H1 (cell line): ENCODE measurements around the gene MYOD1. TPM values are rescaled to one million over a fixed set of nuclear protein-coding genes. Genes with fewer than 3 reads are reported as not detected.
A peak's percentile ranks its signal among the peaks of the same experiment; 100 is the strongest.

Experiments
- CTCF ChIA-PET: fragments of 300-600 bp; sonication (Branson Sonifier 250); formaldehyde crosslinking; loops from one replicate; lab custom pipeline; 2021; ENCODE audit not compliant: partially characterized antibody; lab: Charles Lee
- POLR2A ChIA-PET: fragments of 300-600 bp; sonication (Branson Sonifier 250); formaldehyde crosslinking; loops from one replicate; lab custom pipeline; 2021; ENCODE audit warnings: inconsistent platforms; ENCODE audit not compliant: partially characterized antibody; lab: Charles Lee
- DNase-seq, 2 experiments: peaks; one replicate each; pipeline versions ENCODE4 v3.0.0 to v3.0.0-alpha.2; 2010 to 2022; ENCODE audit warnings: low spot score in 2 of 2, low read depth in 1 of 2, mixed read lengths in 1 of 2
- FAIRE-seq: peaks from 2 replicates; lab custom pipeline; 2011; peaks lifted over from hg19 to GRCh38; lab: Jason Lieb, UNC
- H2AFZ ChIP-seq: 2 replicates; pipeline ENCODE4 v1.8.1; 2012; ENCODE audit warnings: low read length, inconsistent platforms
- H2AK5ac ChIP-seq: 2 replicates; pipeline ENCODE4 v1.6.1; 2013; ENCODE audit warnings: low read depth, low read length
- H2BK120ac ChIP-seq: replicated peaks from 2 replicates; pipeline ENCODE3; 2013; ENCODE audit warnings: low read depth, low read length, inconsistent platforms
- H2BK12ac ChIP-seq: 2 replicates; pipeline ENCODE4 v1.6.1; 2013; ENCODE audit warnings: low read depth, low read length
- H2BK15ac ChIP-seq: 2 replicates; pipeline ENCODE4 v1.6.1; 2013; ENCODE audit warnings: low read length
- H2BK20ac ChIP-seq: 2 replicates; pipeline ENCODE4 v1.6.1; 2013; ENCODE audit warnings: low read length
- H2BK5ac ChIP-seq: 2 replicates; pipeline ENCODE4 v1.6.1; 2013; ENCODE audit warnings: low read depth, low read length
- H3K14ac ChIP-seq: 2 replicates; pipeline ENCODE4 v1.6.1; 2013; ENCODE audit warnings: inconsistent platforms; ENCODE audit not compliant: insufficient read length
- H3K18ac ChIP-seq: 2 replicates; pipeline ENCODE4 v1.6.1; 2013; ENCODE audit warnings: low read length; ENCODE audit errors: extremely low read depth
- H3K23ac ChIP-seq: 2 replicates; pipeline ENCODE4 v1.6.1; 2013; ENCODE audit warnings: inconsistent platforms; ENCODE audit not compliant: insufficient read length
- H3K23me2 ChIP-seq: 2 replicates; pipeline ENCODE4 v1.6.1; 2013; ENCODE audit warnings: low read depth, low read length
- H3K27ac ChIP-seq: 2 replicates; pipeline ENCODE4 v1.6.1; 2011; ENCODE audit warnings: low read depth, low read length, inconsistent platforms
- H3K27me3 ChIP-seq, 4 experiments: replicated peaks in 1 of 4; 1 replicate in 1 of 4; 2 replicates in 3 of 4; pipeline versions ENCODE4 v1.6.1 to v1.8.1; 2011 to 2013; ENCODE audit warnings: low read length in 3 of 4, mild to moderate bottlenecking in 3 of 4, inconsistent platforms in 2 of 4, mixed read lengths in 2 of 4, moderate library complexity in 1 of 4; ENCODE audit not compliant: control insufficient read depth in 3 of 4, insufficient read depth in 3 of 4; ENCODE audit errors: extremely low read depth in 1 of 4
- H3K36me3 ChIP-seq, 4 experiments: 2 replicates each; pipeline versions ENCODE4 v1.6.1 to v1.8.1; 2011 to 2013; ENCODE audit warnings: mild to moderate bottlenecking in 4 of 4, low read length in 3 of 4, moderate library complexity in 2 of 4, control low read depth in 1 of 4, inconsistent platforms in 1 of 4; ENCODE audit not compliant: insufficient read depth in 4 of 4, control insufficient read depth in 2 of 4
- H3K4ac ChIP-seq: replicated peaks from 2 replicates; pipeline ENCODE3; 2013; ENCODE audit warnings: low read length, low read depth, mixed read lengths, inconsistent platforms; ENCODE audit not compliant: insufficient read length
- H3K4me1 ChIP-seq, 4 experiments: replicated peaks in 1 of 4; 1 replicate in 1 of 4; 2 replicates in 3 of 4; pipeline versions ENCODE4 v1.6.1 to v1.8.1; 2011 to 2013; ENCODE audit warnings: low read length in 3 of 4, inconsistent platforms in 2 of 4, mixed read lengths in 1 of 4; ENCODE audit not compliant: insufficient read depth in 4 of 4, control insufficient read depth in 3 of 4
- H3K4me2 ChIP-seq, 2 experiments: 2 replicates each; pipeline versions ENCODE4 v1.6.1 to v1.8.1; 2011 to 2013; ENCODE audit warnings: low read depth in 2 of 2, low read length in 2 of 2, control low read depth in 1 of 2, inconsistent platforms in 1 of 2, mild to moderate bottlenecking in 1 of 2; ENCODE audit not compliant: insufficient read depth in 1 of 2
- H3K4me3 ChIP-seq, 4 experiments: fragments of 200-600, 300-600 bp in 1 of 4; sonication (generic), shearing (Covaris generic), sonication (Bioruptor Twin) in 1 of 4; 2 replicates each; pipeline versions ENCODE4 v1.5.1 to v1.8.1; 2011 to 2016; ENCODE audit warnings: low read length in 4 of 4, low read depth in 3 of 4, control low read depth in 2 of 4, inconsistent platforms in 2 of 4, mild to moderate bottlenecking in 2 of 4, mixed read lengths in 1 of 4, moderate library complexity in 1 of 4; ENCODE audit not compliant: insufficient read depth in 2 of 4; ENCODE audit errors: extremely low read depth in 1 of 4
- H3K56ac ChIP-seq: replicated peaks from 2 replicates; pipeline ENCODE3; 2013; ENCODE audit warnings: low read depth, mild to moderate bottlenecking, mixed read lengths, low read length, inconsistent platforms; ENCODE audit not compliant: insufficient read length
- H3K79me1 ChIP-seq: 2 replicates; pipeline ENCODE4 v1.6.1; 2013; ENCODE audit warnings: low read depth, low read length, control low read depth
- H3K79me2 ChIP-seq, 2 experiments: 2 replicates each; pipeline versions ENCODE4 v1.6.1 to v1.8.1; 2012 to 2013; ENCODE audit warnings: low read length in 2 of 2, mild to moderate bottlenecking in 2 of 2, inconsistent platforms in 1 of 2; ENCODE audit not compliant: insufficient read depth in 2 of 2, control insufficient read depth in 1 of 2
- H3K9ac ChIP-seq, 4 experiments: replicated peaks in 1 of 4; 1 replicate in 1 of 4; 2 replicates in 3 of 4; pipeline versions ENCODE4 v1.6.1 to v1.8.1; 2011 to 2013; ENCODE audit warnings: low read depth in 3 of 4, low read length in 3 of 4, control low read depth in 2 of 4, mild to moderate bottlenecking in 2 of 4, moderate library complexity in 2 of 4, inconsistent platforms in 1 of 4; ENCODE audit errors: extremely low read depth in 1 of 4
- H3K9me3 ChIP-seq, 2 experiments: 2 replicates each; pipeline versions ENCODE4 v1.6.1 to v1.8.1; 2012 to 2013; ENCODE audit warnings: mild to moderate bottlenecking in 2 of 2, moderate library complexity in 2 of 2, control low read depth in 1 of 2, inconsistent platforms in 1 of 2, low read depth in 1 of 2, low read length in 1 of 2, mixed read lengths in 1 of 2; ENCODE audit not compliant: insufficient read depth in 2 of 2
- H4K20me1 ChIP-seq, 2 experiments: replicated peaks in 1 of 2; 2 replicates each; pipeline versions ENCODE3 to v1.8.1; 2011 to 2013; ENCODE audit warnings: inconsistent platforms in 2 of 2, low read length in 2 of 2, mild to moderate bottlenecking in 1 of 2; ENCODE audit not compliant: insufficient read depth in 2 of 2, control insufficient read depth in 1 of 2
- H4K5ac ChIP-seq: 2 replicates; pipeline ENCODE4 v1.6.1; 2013; ENCODE audit warnings: low read length, low read depth, mixed read lengths, inconsistent platforms; ENCODE audit not compliant: insufficient read length
- H4K8ac ChIP-seq: 2 replicates; pipeline ENCODE4 v1.8.0; 2013; ENCODE audit warnings: mild to moderate bottlenecking, moderate library complexity, low read length, inconsistent platforms; ENCODE audit not compliant: insufficient read depth; ENCODE audit errors: extremely low read depth
- H4K91ac ChIP-seq: replicated peaks from 2 replicates; pipeline ENCODE3; 2013; ENCODE audit warnings: low read length, mixed read lengths, inconsistent platforms; ENCODE audit not compliant: insufficient read length
- BCL11A ChIP-seq, 2 experiments: IDR thresholded peaks; one replicate each; pipeline ENCODE4 v1.6.1; 2011; ENCODE audit warnings: low read depth in 2 of 2, low read length in 2 of 2, mild to moderate bottlenecking in 2 of 2
- BRCA1 ChIP-seq: IDR thresholded peaks from 2 replicates; pipeline ENCODE4 v1.6.1; 2012; ENCODE audit warnings: low read depth, low read length, improper control_type of control experiment
- CBX5 ChIP-seq: fragments of 300-800, 300-1000 bp; sonication (generic); IDR thresholded peaks from 2 replicates; pipeline ENCODE4 v1.7.1; 2016; ENCODE audit warnings: antibody characterized with exemption, low read length, low read depth
- CEBPB ChIP-seq: IDR thresholded peaks from 2 replicates; pipeline ENCODE4 v1.6.1; 2012; ENCODE audit warnings: low read depth, low read length
- GTF2F1 ChIP-seq: IDR thresholded peaks from 2 replicates; pipeline ENCODE4 v1.6.1; 2012; ENCODE audit warnings: low read depth, low read length, improper control_type of control experiment, borderline replicate concordance
- KDM1A ChIP-seq: fragments of 200-600, 300-600 bp; sonication (generic); IDR thresholded peaks from 2 replicates; pipeline ENCODE4 v1.7.1; 2016; ENCODE audit warnings: mild to moderate bottlenecking, low read length, borderline replicate concordance
- KDM5A ChIP-seq: fragments of 200-600 bp; IDR thresholded peaks from 2 replicates; pipeline ENCODE4 v1.7.1; 2012; ENCODE audit warnings: mild to moderate bottlenecking, low read length, inconsistent platforms, mixed read lengths
- NANOG ChIP-seq: IDR thresholded peaks from 2 replicates; pipeline ENCODE4 v1.6.1; 2011; ENCODE audit warnings: low read length, low read depth, mild to moderate bottlenecking, inconsistent platforms; ENCODE audit not compliant: insufficient read depth, poor library complexity, severe bottlenecking
- POU5F1 ChIP-seq: IDR thresholded peaks from 2 replicates; pipeline ENCODE4 v1.6.1; 2011; ENCODE audit warnings: low read depth, mild to moderate bottlenecking, low read length, moderate library complexity
- RBBP5 ChIP-seq: IDR thresholded peaks from 2 replicates; pipeline ENCODE4 v1.7.1; 2012; ENCODE audit warnings: low read depth, mild to moderate bottlenecking, inconsistent platforms, low read length, moderate library complexity, borderline replicate concordance
- SRF ChIP-seq: IDR thresholded peaks from 2 replicates; pipeline ENCODE4 v1.6.1; 2011; ENCODE audit warnings: mild to moderate bottlenecking, low read depth, low read length, moderate library complexity
- TAF1 ChIP-seq: IDR thresholded peaks from 2 replicates; pipeline ENCODE4 v1.6.1; 2011; ENCODE audit warnings: mild to moderate bottlenecking, low read depth, low read length
- WGBS, 2 experiments: shearing (Covaris generic) in 1 of 2; methylation state at CpG; one replicate each; pipeline versions ENCODE4 v1.1.6 to v1.1.7; 2013 to 2015; ENCODE audit warnings: low lambda C conversion rate in 2 of 2, mixed read lengths in 2 of 2, inconsistent platforms in 1 of 2, low coverage in 1 of 2, missing lambda C conversion rate in 1 of 2; ENCODE audit not compliant: insufficient replicate concordance in 2 of 2, insufficient coverage in 1 of 2, insufficient read length in 1 of 2; ENCODE audit errors: extremely low coverage in 1 of 2, missing lambda C conversion rate in 1 of 2; 5-methylcytosine and 5-hydroxymethylcytosine counted together
- polyA plus RNA-seq, 7 experiments: library from polyadenylated mRNA; depleted of rRNA in 3 of 7; stranded (reverse) in 5 of 7; unstranded in 2 of 7; fragments of >200 nt in 5 of 7; fragments of 200-250 nt in 2 of 7; gene quantifications; 1 replicate in 5 of 7; 2 replicates in 1 of 7; 4 replicates in 1 of 7; pipeline versions ENCODE4 v1.2.1 to v1.2.3, GENCODE V29; 2011 to 2013; ENCODE audit warnings: missing spikeins in 2 of 7, mixed read lengths in 2 of 7
- total RNA-seq: library from RNA; stranded (reverse); fragmentation: NEBNext Ultra II Directional; extraction: Animal tissue kit (Norgen Biotek cat#: 25700); gene quantifications from 2 replicates; pipeline ENCODE4 v1.2.1, GENCODE V29; 2021

MYOD1 gene
- total and polyA plus RNA-seq, 2 of the 8 experiments (the other 6 are each of a cell fraction or from before 2014, with no cell fraction given): not detected

DNA sequence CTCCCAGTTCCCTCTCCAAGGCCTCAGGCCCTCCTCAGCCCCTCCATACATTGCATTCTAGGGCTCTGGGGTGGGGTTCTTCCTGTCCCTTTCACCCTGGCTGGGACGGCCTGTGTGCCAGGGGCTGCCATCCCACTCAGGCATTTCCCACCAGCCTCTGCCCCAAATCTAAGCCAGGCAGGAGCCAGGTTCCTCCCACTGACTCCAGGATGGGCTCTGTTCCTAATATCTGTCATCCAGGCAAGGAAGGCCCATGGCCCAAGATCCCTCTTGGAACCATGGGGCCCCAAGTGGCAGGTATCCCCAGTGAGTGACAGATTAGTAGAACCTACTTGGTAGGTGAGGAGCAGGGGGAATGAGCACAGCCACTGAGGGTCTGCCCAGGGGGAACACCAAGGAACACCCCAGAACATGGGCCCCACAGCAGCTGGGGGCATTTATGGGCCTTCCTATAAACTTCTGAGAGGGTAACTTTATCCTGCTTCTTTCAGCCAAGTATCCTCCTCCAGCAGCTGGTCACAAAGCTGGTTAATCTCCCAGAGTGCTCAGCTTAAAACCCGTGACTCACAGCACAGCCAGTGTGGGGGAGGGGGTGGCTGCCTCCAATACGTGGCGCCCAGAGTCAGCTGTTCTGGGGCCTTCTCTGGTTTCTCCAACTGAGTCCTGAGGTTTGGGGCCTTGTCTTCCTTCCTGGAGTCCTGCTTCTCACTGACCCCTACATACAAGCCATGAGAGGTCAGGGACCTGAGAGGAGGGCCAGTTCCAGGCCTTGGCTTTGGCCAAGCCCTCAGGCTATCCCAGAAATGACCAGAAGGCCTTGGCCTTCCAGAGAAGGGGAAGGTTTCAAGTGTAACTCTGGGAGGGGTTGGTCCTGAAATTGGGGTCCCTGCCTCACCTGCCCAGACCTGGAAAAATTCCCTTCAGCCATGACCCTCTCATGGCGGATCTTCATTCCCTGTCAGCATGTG, 19.9 kb upstream of the MYOD1 start:
- Histone ChIP-seq H3K9ac (no peak overlapping the region), H4K8ac (no peak overlapping the region; the same call in 1 of the 2 replicates), H3K9me3 (peaks cover 5 to 7% of the 10 kb centered on the region in 2 experiments; a peak in 3 of 4 replicates), H3K18ac (no peak overlapping the region), H3K56ac (no peak overlapping the region), H2AFZ (no peak overlapping the region), H3K4me2 (no peak overlapping the region), H4K5ac (no peak overlapping the region), H4K91ac (no peak overlapping the region), H4K20me1 (peaks cover 0 to 2% of the 10 kb centered on the region in 2 experiments), H2BK120ac (no peak overlapping the region), H3K27ac (no peak overlapping the region), H3K79me2 (no peaks in the 10 kb centered on the region), H3K23ac (no peak overlapping the region), H3K4ac (no peak overlapping the region), H2BK12ac (no peak overlapping the region), H3K79me1 (no peaks in the 10 kb centered on the region), H3K36me3 (no peaks in the 10 kb centered on the region; a peak in 1 of 8 replicates), H3K23me2 (no peaks in the 10 kb centered on the region; the same call in 1 of the 2 replicates), H3K14ac (no peak overlapping the region), H2BK20ac (no peak overlapping the region), H2AK5ac (no peak overlapping the region), H3K4me1 (no peaks in the 10 kb centered on the region; a peak in 1 of 7 replicates), H2BK15ac (0 out of 2 replicates have a peak overlapping the region, but pooled peaks have one; percentile 12), H2BK5ac (no peak overlapping the region), H3K27me3 (peaks cover 5 to 29% (median 26%) of the 10 kb centered on the region in 4 experiments), H3K4me3 (no peak overlapping the region)
- ChIA-PET CTCF (interaction anchor here (1.1 to 2.7 kb wide), 5 partner anchors 12 to 101 kb away, joined by 3 to 7 read pairs (median 6); no protein-coding TSS in a partner anchor), POLR2A (no interaction called here)
- whole genome bisulfite sequencing, 2 experiments: 85% methylated on average over 5 of the region's 5 CpGs; no CpG with 5 or more reads in 1 of the 2 experiments
- DNase-seq (no peak), FAIRE-seq (no peak)
- TF ChIP-seq RBBP5 (no peak), POU5F1 (no peak), SRF (no peak), NANOG (no peak), KDM5A (no peak), KDM1A (no peak), BCL11A (IDR thresholded peaks at IDR 0.05; ENCODE audit: low read depth in 2 of 2, low read length in 2 of 2) (no peak), GTF2F1 (no peak), BRCA1 (no peak), TAF1 (no peak), CEBPB (no peak), CBX5 (no peak)
